HT1080 (cell line): Measurements from ENCODE around the gene SPAG9. TPM values are rescaled to one million over a fixed set of nuclear protein-coding genes. Genes with fewer than 3 reads are reported as not detected.

Experiments used
- DNase-seq: peaks from one replicate; pipeline ENCODE4 v3.0.0-alpha.2; 2015; ENCODE audit warnings: low read depth
- total RNA-seq: library from RNA; depleted of rRNA; stranded (reverse); fragments of >200 nt; shearing (Covaris generic); gene quantifications from 2 replicates; pipeline ENCODE4 v1.2.3, GENCODE V29; 2014; rRNA removed

Gene SPAG9
- total RNA-seq, 1 experiment from 2014 or later = 34.4 TPM

GRCh38 chr17:50922721-50923405, 197.8 kb downstream of the SPAG9 start:
- no peak for DNase-seq

GRCh38 chr17:50922107-50922506, 198.6 kb downstream of the SPAG9 start:
- DNase-seq = no peak

GRCh38 chr17:50920891-50921586, 199.6 kb downstream of the SPAG9 start:
- no peak for DNase-seq

- no peak for DNase-seq
Observed at GRCh38 chr17:50920041-50920410, 200.6 kb downstream of the SPAG9 start.

- peak; percentile 88 for DNase-seq
Observed at GRCh38 chr17:50919321-50920040, 201.2 kb downstream of the SPAG9 start.

- no peak for DNase-seq
Observed at GRCh38 chr17:50918933-50919296, 201.8 kb downstream of the SPAG9 start.

- DNase-seq = no peak
Observed at GRCh38 chr17:50918071-50918932, 202.4 kb downstream of the SPAG9 start.

GRCh38 chr17:50917418-50917743, 203.3 kb downstream of the SPAG9 start:
- DNase-seq = no peak

GRCh38 chr17:50916708-50917417, 203.8 kb downstream of the SPAG9 start:
- no peak for DNase-seq

GRCh38 chr17:50916026-50916707, 204.5 kb downstream of the SPAG9 start:
- peak; percentile 44 for DNase-seq

GRCh38 chr17:50914505-50915063, 206.1 kb downstream of the SPAG9 start:
- no peak for DNase-seq

- DNase-seq = no peak
Observed at GRCh38 chr17:50913120-50913519, 207.5 kb downstream of the SPAG9 start.

Other genes with a start within 250 kb of the SPAG9 start
- gene NME1, start 32.7 kb upstream of the SPAG9 start, total RNA-seq = 418 and 504 TPM in 2 replicates
- gene NME2, start 45.5 kb upstream of the SPAG9 start, total RNA-seq = 903 and 1,057 TPM in 2 replicates
- 4.2 and 5.3 TPM in 2 replicates for gene MBTD1, start 139.2 kb upstream of the SPAG9 start, total RNA-seq
- 57.8 and 74.7 TPM in 2 replicates for gene UTP18, start 139.7 kb upstream of the SPAG9 start, total RNA-seq